ENCODE results near the gene LMLN.
A peak's percentile ranks its signal among the peaks of the same experiment; 100 is the strongest.
"Not testable (repeated sequence)": the region's sequence is repeated elsewhere in the genome, so short reads cannot be mapped to it uniquely, and the experiment has no call there.

LMLN gene

DNA sequence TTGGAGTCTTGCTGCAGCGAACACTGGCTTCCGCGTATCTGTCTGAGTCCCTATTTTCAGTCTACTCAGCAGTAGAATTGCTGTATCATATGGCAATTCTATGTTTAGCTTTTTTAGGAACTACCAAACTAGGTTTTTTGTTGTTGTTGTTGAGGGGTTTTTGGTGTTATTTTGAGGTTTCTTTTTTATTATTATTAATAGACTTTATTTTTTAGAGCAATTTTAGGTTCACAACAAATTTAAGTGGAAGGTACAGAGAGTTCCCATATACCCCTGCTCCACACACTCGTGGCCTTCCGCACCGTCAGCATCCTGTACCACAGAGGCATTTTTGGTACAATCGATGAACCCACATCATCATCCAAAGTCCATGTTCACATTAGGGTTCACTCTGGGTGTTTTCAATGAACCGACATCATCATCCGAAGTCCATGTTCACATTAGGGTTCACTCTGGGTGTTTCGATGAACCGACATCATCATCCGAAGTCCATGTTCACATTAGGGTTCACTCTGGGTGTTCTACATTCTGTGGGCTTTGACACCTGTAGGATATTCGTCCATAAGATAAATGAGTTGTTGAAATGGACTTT lies 67.9 kb downstream of the LMLN start:
- DNase-seq: no peak

DNA sequence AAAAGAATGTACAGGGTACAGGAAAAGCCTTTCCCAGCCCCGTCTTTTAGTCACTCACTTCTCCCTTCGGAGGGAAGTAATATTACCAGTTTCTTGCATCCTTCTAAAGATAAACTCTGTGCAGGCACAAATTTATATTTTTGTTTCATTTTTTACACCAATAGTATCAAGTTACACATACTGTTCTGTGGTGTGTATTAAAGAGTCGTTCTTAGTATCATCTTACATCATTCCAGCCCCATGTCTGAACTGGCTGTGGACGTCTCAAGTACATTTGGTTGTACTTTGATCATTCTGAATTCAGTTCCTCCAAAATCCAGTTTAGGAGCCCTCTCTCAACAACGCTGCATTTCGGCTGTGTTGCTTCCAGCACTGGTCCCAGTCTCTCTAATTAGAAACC lies 68.7 kb downstream of the LMLN start:
- no peak for DNase-seq

DNA sequence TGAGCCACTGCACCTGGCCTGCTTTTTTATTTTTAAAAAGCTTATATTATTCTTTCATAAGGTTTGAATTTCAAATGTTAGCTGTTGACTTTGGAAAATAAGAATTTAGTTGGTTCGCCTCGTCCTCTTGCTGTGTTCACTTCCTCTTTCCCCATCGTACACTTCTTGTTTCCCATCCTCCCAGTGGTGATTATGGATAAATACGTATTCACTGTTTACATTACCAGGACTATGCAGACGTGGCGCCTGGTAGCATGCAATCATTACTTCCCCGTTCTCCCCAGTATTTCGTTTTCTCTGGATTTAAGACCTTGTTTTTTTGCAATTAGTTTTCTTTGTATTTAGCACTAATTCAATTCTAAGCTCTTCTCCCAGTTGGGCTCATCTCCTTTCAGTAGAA lies 70.1 kb downstream of the LMLN start:
- no peak for DNase-seq

DNA sequence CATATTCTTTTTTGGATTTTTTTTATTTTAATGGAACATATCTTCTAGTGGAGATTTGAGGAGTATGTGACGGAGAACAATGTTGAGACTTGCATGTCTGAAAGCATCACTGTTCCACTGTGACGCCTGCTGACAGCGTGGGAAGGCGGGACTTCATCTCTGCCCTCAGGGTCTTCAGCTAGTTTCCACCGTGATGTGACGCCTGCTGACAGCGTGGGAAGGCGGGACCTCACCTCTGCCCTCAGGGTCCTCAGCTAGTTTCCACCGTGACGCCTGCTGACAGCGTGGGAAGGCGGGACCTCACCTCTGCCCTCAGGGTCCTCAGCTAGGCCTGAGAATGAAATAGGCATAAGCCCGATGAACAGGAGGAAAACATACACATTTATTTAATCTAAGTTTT lies 70.7 kb downstream of the LMLN start:
- DNase-seq: no peak

DNA sequence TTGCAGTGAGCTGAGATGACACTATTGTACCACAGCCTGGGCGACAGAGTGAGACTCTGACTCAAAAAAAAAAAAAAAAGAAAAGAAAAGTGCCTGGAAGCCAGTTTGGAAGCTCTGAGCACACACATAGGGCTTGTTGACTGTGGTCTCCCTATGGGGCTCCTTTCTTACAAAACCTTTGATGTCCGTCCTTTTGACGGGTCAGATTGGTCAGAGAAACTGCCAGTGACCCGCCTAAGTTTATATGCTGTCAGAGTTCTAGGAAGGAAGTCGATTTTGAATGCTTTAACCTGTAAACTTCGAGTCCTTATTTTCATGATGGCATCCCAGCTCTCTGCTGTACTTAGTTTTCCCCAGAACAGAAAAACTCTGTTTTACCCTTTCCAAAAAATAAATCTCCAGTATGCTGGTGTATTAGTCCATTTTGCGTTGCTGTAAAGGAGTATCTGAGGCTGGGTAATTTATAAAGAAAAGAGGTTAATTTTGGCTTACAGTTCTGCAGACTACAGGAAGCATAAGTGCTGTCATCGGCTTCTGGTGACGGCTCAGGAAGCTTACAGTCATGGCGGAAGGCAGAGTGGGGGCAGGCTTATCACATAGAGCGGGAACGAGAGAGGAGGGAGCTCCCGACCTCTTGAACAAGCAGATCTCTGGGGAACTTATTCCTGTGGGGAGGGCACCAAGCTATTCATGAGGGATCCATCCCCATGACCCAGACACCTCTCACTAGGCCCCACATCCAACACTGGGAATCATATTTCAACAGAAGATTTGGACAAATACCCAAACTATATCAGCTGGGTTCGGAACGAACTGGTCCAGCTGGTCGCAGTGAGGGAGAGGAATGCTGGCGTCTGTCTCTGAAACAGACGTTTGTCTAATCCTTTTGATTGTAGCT lies 72.3 kb downstream of the LMLN start:
- DNase-seq: no peak

DNA sequence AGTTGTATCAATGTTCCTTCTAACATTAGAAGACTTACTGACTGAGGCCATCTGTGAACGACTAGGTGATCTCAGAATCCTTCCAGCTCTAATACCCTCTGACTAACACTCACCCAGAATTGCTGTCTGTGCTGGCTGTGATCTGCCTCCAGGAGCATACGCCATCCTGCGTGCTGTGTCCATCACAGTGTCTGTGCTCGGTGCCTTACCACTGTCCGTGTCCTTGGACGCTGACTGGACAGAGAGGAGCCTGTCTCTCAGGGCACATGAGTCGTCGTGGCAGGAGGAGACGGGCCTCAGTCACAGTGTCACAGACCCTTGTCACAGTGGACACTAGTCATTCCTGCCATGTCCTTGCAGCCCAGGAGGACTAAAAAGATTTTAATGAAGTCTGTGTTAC lies 83.1 kb downstream of the LMLN start:
- no peak for DNase-seq

DNA sequence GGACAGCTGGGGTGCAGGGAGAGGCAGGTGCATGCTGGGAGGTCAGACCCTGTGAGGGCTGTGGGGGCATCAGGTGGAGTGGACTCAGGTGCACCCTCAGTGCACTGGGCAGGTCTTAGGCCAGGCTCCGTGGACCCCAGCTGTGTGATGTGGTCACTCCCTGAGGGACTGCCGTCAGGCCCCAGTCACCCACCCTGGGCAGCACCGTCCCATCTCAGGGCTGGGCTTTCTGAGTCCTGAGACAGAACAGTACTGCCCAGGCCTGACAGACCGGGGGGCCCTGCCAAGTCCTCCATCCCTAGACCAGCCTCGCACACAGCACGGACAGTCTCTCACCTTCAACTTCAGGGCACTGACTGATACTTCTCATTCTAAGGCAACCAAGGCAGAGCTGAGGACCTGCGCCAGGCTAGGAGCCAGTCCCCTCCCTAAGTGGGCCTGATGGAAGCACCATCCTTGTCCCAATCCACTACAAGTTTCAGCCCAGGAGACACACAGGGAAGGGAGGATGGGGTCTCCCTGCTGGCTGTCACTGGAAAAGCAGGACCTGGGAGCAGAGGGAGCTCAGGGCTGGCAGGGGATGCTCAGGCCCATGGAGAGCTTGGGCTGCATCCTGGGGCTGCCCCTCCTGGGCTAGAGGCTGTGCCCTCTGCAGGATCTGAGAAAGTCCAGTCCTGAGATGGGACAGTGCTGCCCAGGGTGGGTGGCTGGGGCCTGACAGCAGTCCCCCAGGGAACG lies 86.3 kb downstream of the LMLN start:
- DNase-seq: no peak

DNA sequence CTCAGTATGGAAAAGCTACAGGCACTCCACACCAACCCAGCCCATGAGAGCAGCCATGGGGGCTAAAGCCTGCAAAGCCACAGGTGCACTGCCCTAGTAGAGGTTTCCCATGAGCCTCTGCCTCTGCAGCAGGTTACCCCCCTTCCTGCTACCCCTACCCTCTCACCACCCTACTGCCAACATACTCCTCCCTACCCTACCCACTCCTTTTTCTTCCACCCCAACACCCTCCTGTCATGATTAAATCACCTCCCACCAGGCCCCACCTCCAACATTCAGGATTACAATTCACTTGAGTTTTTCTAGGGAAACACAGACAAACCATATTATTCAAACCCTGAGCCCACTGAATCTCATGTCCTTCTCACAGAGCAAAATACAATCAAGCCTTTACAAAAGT lies 88.4 kb downstream of the LMLN start:
- DNase-seq: no peak

DNA sequence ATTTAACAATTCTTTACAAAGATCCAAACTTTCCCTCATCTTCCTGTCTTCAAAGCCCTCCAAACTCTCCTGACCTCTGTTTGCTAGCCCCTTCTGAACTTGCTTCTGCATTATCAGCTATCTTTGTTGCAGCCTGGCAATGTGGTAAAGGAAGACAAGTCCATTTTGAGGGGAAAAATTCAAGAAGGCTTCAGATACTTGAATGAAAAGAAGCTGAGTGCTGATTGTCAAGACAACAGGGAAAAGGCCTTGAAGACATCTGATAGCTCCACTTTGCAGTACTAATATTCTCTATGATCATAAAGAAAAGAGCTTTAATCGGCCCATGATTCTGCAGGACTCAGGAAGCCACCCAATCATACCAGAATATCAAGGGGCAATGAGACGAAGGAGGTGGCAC lies 91.8 kb downstream of the LMLN start:
- no peak for DNase-seq

DNA sequence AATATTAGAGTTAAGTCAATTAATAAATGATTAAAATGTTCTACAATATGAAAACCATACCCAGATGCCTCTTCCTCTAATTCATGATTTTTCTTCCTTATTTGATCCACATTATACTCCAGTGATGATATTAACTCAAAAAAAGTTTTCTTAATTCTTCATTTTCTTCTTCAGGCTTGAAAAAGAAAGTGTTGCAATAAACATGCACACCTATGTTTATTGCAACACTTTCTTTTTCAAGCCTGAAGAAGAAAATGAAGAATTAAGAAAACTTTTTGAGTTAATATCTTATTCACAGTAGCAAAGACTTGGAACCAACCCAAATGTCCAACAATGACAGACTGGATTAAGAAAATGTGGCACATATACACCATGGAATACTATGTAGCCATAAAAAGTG lies 93.4 kb downstream of the LMLN start:
- not testable (repeated sequence) for DNase-seq

DNA sequence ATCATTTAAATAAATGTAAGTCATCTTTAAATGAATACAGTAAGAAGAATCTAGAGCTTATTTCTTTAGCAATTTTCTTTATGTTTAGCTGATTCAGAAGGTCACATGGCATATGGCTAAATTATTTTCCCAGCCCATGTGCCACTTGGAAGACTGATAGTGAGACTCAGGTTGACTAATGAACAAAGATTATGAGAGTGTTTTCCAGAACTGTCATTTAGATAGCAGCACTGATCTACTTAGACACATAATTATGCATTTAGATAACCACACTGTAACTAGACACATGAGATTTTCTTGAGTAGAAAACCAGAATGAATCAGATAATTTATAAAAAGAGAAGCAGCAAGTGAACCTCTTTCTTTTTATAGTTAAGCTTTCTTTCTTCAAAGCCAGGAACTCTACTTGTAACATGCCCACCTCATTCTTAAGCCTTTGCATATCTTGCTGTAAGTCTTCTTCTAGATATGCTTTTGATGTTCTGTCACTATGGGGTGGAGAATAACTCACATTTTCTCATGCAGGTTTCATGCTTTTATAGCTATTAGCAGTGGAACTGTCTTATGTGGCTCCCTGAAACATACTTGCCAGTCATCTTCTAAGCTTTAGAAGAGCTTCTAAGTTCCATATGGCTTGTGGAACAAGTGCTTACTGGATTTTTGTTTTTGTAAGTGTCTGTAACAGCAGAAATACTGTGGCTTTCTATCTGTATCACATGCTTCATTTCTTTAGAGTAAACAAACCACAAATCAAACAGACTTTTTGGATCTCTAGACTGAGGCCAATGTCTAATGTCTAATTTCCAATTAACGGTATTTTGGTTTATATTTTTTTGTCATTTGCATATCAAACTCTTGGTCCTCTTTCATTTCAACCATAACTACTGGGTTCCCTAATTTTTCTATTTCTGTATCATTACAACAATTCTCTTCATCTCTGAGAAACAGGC lies 101.4 kb downstream of the LMLN start:
- no peak for DNase-seq

DNA sequence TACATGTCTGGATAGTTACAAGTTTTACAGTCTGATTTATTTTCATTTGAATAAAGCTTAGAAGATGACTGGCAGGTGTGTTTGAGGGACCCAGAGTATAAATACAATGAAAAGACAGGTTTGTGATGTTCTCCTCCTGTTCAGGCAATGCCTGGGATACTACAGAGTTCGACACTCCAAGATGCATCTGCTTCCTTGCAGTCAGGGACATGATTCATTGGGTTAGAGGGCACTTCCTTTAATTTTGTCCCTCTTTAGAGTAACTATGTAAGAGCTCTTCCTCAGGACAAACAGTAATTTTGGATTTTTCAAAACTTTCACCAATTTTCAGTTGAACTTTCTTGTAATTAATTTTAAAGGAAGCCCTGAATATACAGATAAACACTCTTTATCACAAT lies 102.0 kb downstream of the LMLN start:
- DNase-seq: no peak

DNA sequence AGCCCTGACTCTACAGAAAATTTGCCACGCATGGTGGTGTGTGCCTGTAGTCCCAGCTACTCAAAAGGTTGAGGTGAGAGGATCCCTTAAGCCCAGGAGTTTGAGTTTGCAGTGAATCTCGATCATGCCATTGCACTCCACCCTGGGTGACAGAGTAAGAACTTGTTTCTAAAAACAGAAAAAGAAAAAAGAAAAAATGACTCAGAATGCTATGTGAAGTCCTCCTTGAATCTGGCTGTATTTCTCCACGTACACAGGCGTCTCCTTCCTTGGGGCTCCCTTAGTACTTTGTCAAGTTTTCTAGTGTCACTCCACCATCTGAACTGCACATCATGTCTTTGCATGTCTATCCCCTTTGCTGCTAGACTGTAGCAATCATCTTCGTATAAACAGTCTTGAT lies 104.4 kb downstream of the LMLN start:
- no peak for DNase-seq

DNA sequence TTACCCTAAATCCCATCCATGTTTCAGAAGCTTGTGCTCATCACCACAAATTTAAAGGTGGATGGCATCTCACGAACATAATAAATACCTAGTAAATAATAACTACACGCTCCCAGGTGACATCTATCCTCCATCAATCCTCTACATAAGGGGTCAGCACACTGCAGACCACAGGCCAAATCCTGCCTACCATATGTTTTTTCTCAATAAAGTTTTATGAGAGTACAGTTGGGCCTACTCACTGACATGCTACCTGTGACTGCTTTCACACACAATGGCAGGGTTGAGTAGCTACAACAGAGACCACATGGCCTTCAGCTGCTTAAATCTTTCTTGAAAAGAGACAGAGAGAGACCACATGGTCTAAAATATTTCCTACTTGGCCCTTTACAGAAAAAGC lies 105.9 kb downstream of the LMLN start:
- DNase-seq: no peak

DNA sequence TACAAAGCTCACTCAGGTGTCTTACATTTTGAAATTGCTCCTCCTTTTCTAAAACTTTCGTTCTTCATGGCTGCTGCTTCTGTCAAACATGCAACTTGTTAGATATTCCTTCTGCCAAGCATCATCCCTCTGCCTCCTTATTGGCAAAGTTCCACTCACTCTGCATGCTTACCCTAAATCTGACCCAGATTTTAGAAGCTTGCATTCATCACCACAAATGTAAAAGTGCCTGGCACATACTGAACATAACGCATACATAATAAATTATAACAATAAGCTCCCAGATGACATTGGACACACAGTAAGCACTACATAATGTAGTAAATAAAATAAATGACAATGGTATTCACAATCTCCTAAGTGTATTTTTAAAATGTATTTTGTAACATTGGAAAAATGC lies 107.4 kb downstream of the LMLN start:
- no peak for DNase-seq

DNA sequence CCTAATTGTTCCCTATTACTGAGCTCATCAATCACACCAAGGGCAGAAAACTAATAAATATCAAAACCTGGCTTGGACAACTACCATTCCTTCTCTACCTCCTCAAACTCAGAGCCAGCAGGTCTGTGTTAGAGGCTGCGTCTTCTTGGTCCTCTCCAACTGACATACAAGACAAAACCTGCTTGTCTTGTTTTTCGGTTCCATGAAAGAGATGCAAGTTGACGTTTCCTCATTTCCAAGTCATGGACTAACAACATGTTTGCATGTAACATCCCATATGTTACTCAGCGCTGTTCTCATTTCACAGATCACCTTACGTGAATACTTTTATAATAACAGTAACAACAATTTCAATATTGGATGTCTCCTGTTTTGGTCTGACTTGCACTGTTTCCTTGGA lies 110.9 kb downstream of the LMLN start:
- DNase-seq: no peak

DNA sequence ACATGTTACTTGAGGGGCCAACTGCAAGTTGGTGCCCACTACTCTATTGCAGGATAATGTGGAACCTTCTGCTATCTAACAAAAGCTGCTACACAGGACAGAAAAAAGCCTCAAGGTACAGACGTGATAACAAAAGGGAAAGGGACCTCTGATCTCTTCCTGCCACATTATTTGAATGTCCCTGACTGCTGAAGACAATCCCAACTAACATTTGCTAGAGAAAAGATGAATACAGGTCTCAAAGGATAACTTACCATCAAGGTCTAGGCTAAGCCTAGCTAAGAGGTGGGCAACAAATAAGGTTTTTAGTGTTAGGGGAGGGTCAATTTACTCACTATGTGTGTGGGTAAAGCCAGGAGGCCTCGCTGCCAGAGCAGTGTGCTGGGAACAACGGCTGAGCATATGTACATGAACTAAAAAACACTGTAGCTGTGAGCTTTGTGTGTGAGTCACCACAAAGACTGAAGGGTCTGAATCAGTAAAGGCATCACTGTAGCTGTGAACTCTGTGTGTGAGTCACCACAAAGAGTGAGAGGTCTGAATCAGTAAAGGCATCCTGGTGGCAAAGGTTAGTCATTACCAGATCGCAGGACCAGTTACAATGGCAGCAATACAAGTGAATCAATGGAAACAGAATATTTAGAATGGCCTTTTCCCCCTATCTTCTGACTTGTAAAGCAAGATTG lies 111.7 kb downstream of the LMLN start:
- DNase-seq: no peak

DNA sequence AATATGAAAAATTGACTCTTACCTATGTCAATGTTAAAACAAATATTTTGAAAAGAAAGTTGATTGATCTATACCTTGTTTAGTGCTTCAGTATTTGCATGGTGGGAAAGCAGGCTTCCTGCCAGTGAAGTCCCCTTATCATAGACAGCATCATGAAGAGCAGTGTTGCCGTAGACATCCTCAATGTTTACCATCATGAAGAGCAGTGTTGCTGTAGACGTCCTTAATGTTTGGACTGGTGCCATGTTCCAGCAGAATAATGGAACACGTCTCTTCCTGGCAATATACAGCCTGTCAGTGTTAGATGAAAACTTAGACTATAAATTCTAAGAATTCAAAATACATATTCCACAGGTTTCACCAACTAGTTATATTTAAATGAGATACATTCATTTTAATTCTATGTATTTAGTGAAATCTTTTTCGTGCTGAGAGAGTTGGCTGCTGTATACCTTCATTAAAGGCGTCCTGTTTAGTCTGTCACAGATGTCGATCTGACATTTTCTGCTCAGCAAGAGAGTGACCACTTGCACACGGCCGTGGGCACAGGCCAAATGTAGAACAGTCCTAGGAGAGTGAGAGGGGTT lies 116.8 kb downstream of the LMLN start:
- peak; percentile 10 for DNase-seq

DNA sequence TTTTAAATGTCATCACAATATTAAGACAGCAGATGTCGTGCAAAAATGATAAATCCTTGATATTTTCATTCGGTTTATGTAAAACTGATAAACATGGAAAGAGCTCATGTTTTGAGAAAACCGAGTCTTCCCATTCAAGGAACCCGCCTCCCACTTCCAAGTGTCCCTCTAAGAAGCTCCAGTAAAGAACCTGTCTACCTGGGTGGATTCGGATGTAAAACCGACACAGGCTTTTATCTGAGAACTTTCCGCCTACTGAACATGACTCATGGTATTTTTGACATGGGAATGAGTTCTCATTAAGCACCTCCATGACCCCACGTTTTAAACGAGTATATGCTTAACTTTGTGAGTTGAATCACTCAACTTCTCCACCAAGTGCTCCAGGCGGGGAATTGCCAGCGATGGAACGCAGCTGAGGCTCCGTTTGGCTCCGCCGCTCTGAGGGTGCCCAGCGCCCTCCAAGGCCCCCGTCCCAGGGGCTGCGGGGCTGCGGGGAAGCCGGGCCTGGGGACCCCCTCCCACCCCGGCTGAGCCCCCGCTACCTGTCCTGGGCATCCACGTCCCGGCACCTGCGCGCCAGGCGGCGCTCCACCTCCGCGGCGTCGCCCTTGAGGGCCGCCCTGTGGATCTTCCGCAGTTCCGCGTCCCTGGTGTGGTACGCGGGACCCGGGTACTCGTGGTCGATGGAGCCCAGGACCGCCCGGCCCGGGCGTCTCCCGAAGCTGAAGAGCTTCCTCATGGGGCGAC lies 119.9 kb downstream of the LMLN start:
- no peak for DNase-seq

DNA sequence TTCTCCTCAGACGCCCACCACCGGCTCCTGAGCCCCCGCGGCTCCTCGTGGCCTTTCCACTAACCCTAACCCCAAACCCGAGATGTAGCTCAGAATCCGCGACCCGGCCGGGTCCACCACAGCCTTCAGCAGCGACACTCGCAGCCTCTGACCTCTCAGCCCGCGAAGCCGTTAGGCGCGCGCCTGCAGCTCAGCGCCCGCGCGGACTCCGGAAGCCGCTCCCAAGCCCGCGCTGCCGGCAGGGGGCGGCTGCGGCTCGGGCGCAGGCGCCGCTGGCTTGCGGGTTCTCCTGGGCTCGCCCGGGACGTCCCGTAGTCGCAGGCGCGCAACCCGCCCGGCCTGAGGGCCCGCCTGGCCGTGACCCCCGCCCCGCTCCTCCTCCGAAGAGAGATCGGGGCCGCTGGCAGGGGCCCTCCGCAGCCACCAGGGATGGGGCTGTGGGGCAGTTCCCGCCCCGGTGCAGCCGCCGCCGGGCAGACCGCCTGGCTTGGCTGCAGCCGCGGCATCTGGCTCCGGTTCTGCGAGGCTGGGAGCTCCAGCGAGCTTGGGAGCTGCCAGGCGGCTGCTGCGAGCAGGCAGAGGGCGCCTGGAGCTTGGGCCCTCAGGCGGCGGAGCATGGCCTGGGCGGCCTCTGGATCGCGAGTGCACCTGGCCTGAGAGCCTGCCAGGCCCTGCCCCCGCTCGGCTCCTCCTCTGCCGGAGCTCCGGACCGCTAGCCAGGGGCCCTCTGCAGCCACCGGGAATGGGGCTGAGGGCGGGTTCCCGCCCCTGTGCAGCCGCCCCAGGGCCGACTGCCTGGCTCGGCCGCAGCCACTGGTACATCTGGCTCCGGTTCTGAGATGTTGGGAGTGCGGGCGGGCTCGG lies 120.7 kb downstream of the LMLN start:
- DNase-seq: peak; percentile 15

All from NCI-H1092 (cell line).